Right cardiac atrium (tissue), 5 donors: ENCODE data around the gene MOB2. TPM values are rescaled to one million over a fixed set of nuclear protein-coding genes. Genes with fewer than 3 reads are reported as not detected.

Experiments
- ATAC-seq, 2 donors: fragments of 200-7000 bp; cut with Tn5 transposase; one replicate each; pipeline versions ENCODE4 v1.8.0 to v1.9.1; 2020; ENCODE audit warnings: moderate library complexity in 2 of 2, mild to moderate bottlenecking in 1 of 2
- DNase-seq, 3 donors: peaks; one replicate each; pipeline ENCODE4 v3.0.0-alpha.2; 2020
- H3K27ac ChIP-seq: one replicate; pipeline ENCODE4 v1.5.1; 2013; ENCODE audit warnings: mild to moderate bottlenecking, low read length, control low read depth, moderate library complexity
- H3K27me3 ChIP-seq: one replicate; pipeline ENCODE4 v1.6.1; 2013; ENCODE audit not compliant: control insufficient read depth, insufficient read depth
- H3K4me1 ChIP-seq: one replicate; pipeline ENCODE4 v1.6.1; 2013; ENCODE audit warnings: low read length; ENCODE audit not compliant: control insufficient read depth, insufficient read depth
- H3K4me3 ChIP-seq: one replicate; pipeline ENCODE4 v1.5.1; 2013; ENCODE audit warnings: low read length, control low read depth
- H3K9me3 ChIP-seq: one replicate; pipeline ENCODE4 v1.6.1; 2013; ENCODE audit warnings: low read length; ENCODE audit not compliant: control insufficient read depth
- WGBS: extraction: QIAGEN DNeasy Blood & Tissue Kit; methylation state at CpG from one replicate; pipeline ENCODE4 v1.1.7; 2013; 5-methylcytosine and 5-hydroxymethylcytosine counted together
- intact Hi-C, 4 donors: fragments of 100-400 bp; cut with DNase I; formaldehyde crosslinking; loops; one replicate each; pipeline versions ENCODE4 v1.11.0 to v1.14.0; 2022 to 2023
- polyA plus RNA-seq: library from polyadenylated mRNA; stranded (reverse); fragments of 200-250 nt; gene quantifications from one replicate; pipeline ENCODE4 v1.2.3, GENCODE V29; 2013
- total RNA-seq, 4 donors: library from RNA; stranded (reverse); fragmentation: NEBNext Ultra II Directional; extraction: Animal tissue kit (Norgen Biotek cat#: 25700); gene quantifications; one replicate each; pipeline ENCODE4 v1.2.1, GENCODE V29; 2021
- donor health status: healthy with polysubstance abuse.
- donor health status: DM: no; HTN: yes; CAD: no.
- donor health status: DM: no; HTN: no; CAD: no.
- donor health status: DM: no; HTN: yes; CAD: no; lungs with severe emphysema.
- donor health status: DM: yes; HTN: yes; CAD: no.

MOB2 gene
- total and polyA plus RNA-seq, 5 donors, result 35.0 to 45.0 (median 41.6) TPM

DNA sequence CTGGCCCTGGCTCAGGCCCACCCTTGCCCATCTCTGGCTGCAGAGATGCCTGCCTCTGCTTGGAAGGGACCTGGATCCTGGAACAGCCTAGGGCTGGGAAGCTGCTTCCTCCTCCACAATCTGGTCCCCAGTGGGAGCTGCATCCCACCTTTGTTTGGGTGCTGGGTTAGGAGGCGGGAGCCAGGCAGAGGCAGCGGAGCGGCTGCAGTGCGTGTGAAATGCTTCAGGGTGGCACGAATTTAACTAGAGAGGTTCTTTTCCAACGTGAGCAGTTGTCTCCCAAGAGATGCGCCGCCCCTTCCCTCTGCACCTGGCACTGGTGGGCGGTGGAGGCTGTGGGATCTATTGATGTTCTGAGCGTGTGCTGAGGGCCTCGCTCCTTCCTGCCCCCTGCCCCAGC lies 65.3 kb downstream of the MOB2 start:
- intact Hi-C loops, result loop anchor here in 1 of 4 donors (10.0 kb wide), 1 partner anchor 226 kb away; no protein-coding TSS in a partner anchor
- WGBS, result 87% methylated on average over 11 of the region's 11 CpGs

DNA sequence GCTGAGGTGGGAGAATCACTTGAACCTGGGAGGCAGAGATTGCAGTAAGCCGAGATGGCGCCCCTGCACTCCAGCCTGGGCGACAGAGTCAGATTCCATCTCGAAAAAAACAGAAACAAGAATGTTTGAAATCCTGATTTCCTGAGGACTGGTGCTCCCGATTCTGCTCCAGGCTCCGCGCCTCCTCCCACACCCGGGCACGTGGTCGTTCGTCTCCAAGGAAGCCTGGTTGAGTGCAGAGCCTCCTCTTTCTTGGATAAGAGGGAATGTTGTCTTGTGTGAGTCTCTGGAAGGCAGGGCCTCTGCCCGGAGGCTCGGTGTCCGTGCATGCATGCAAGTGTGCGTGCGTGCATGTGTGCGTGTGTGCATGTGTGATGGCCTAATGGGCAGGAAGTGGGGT lies 66.8 kb downstream of the MOB2 start:
- no peak overlapping the region for H3K4me3 ChIP-seq
- H3K27ac ChIP-seq, result no peak overlapping the region
- H3K4me1 ChIP-seq, result no peaks in the 10 kb centered on the region
- no peak for ATAC-seq
- H3K9me3 ChIP-seq, result peaks cover 2% of the 10 kb centered on the region
- H3K27me3 ChIP-seq, result no peaks in the 10 kb centered on the region
- no peak for DNase-seq
- WGBS, result 91% methylated on average over 17 of the region's 17 CpGs
- intact Hi-C loops, result loop anchor here in 1 of 4 donors (10.0 kb wide), 1 partner anchor 225 kb away; no protein-coding TSS in a partner anchor

More for the DNA sequence above, 65.3 kb downstream of the MOB2 start:
- ATAC-seq (no peak), DNase-seq (no peak)
- H3K4me3 ChIP-seq, result no peak overlapping the region
- H3K27me3 ChIP-seq, result no peaks in the 10 kb centered on the region
- peaks cover 2% of the 10 kb centered on the region for H3K9me3 ChIP-seq
- H3K4me1 ChIP-seq, result no peaks in the 10 kb centered on the region
- H3K27ac ChIP-seq, result no peak overlapping the region

Other genes starting within 250 kb of the MOB2 start
- 10 to 100 TPM; 42.2 to 53.6 (median 46.0) TPM for gene TOLLIP, start 177.1 kb downstream of the MOB2 start, total RNA-seq
- 32.6 TPM for gene TOLLIP, start 177.1 kb downstream of the MOB2 start, polyA plus RNA-seq
- gene BRSK2, start 96.8 kb downstream of the MOB2 start, total RNA-seq, result 1 to 10 TPM in 2 of 4 donors, under 1 TPM in 2; 0.61 to 2.3 (median 1.4) TPM
- gene BRSK2, start 96.8 kb downstream of the MOB2 start, polyA plus RNA-seq, result 2.3 TPM
- 10 to 100 TPM; 10.1 to 15.6 (median 12.3) TPM for gene DUSP8, start 85.5 kb upstream of the MOB2 start, total RNA-seq
- 13.3 TPM for gene DUSP8, start 85.5 kb upstream of the MOB2 start, polyA plus RNA-seq
- gene KRTAP5-1, start 98.5 kb upstream of the MOB2 start, total RNA-seq, result not detected
- not detected for gene KRTAP5-1, start 98.5 kb upstream of the MOB2 start, polyA plus RNA-seq
- gene KRTAP5-2, start 111.5 kb upstream of the MOB2 start, total RNA-seq, result not detected
- gene KRTAP5-2, start 111.5 kb upstream of the MOB2 start, polyA plus RNA-seq, result not detected
- not detected for gene KRTAP5-3, start 121.7 kb upstream of the MOB2 start, total RNA-seq
- gene KRTAP5-3, start 121.7 kb upstream of the MOB2 start, polyA plus RNA-seq, result not detected
- gene KRTAP5-4, start 135.4 kb upstream of the MOB2 start, total RNA-seq, result not detected
- not detected for gene KRTAP5-4, start 135.4 kb upstream of the MOB2 start, polyA plus RNA-seq
- not detected for gene KRTAP5-5, start 143.0 kb upstream of the MOB2 start, total RNA-seq
- not detected for gene KRTAP5-5, start 143.0 kb upstream of the MOB2 start, polyA plus RNA-seq
- gene KRTAP5-6, start 210.4 kb upstream of the MOB2 start, total RNA-seq, result not detected
- gene KRTAP5-6, start 210.4 kb upstream of the MOB2 start, polyA plus RNA-seq, result not detected